Activated CD4-positive, alpha-beta T cell treated with anti-CD3 and anti-CD28 coated beads, Interleukin-2, amount 50 U/mL, for 16 hours (primary cell): Measurements from ENCODE around the gene CHSY1.
A peak's percentile ranks its signal among the peaks of the same experiment; 100 is the strongest.
"Not testable (repeated sequence)": the region's sequence is repeated elsewhere in the genome, so short reads cannot be mapped to it uniquely, and the experiment has no call there.

Experiments used
- DNase-seq: peaks from one replicate; pipeline ENCODE4 v3.0.0-alpha.2; 2020

CHSY1 gene

GRCh38 chr15:101251830-101252820 is at the start of gene CHSY1:
Gene CHSY1, minus strand, starts transcription at chr15:101252048. Its CDS starts 592 bp downstream, at chr15:101251456.
- DNase-seq: peak; percentile 91

GRCh38 chr15:101296418-101297405 is 44.9 kb upstream of the CHSY1 start:
- DNase-seq: no peak

GRCh38 chr15:101295607-101296161 is 43.8 kb upstream of the CHSY1 start:
- no peak for DNase-seq

- peak; percentile 97 for DNase-seq
Observed at GRCh38 chr15:101294731-101295606, 43.1 kb upstream of the CHSY1 start, which contains the start of gene SNRPA1. Gene SNRPA1, minus strand, starts transcription at chr15:101295248. Its CDS starts 70 bp downstream, at chr15:101295178.

GRCh38 chr15:101293122-101293521 is 41.3 kb upstream of the CHSY1 start:
- no peak for DNase-seq

- peak; percentile 63 for DNase-seq
Observed at GRCh38 chr15:101288905-101289513, 37.2 kb upstream of the CHSY1 start.

GRCh38 chr15:101287342-101287741 is 35.5 kb upstream of the CHSY1 start:
- not testable (repeated sequence) for DNase-seq

GRCh38 chr15:101286471-101287114 is 34.7 kb upstream of the CHSY1 start:
- no peak for DNase-seq

GRCh38 chr15:101283931-101284330 is 32.1 kb upstream of the CHSY1 start:
- no peak for DNase-seq

- DNase-seq: no peak
Observed at GRCh38 chr15:101280007-101280406, 28.2 kb upstream of the CHSY1 start.

GRCh38 chr15:101277943-101278564 is 26.2 kb upstream of the CHSY1 start:
- no peak for DNase-seq

- peak; percentile 86 for DNase-seq
Observed at GRCh38 chr15:101277038-101277822, 25.4 kb upstream of the CHSY1 start, which contains the start of gene SELENOS. Gene SELENOS, minus strand, starts transcription at chr15:101277485. Its CDS starts 68 bp downstream, at chr15:101277417.

- peak; percentile 44 for DNase-seq
Observed at GRCh38 chr15:101276501-101277037, 24.7 kb upstream of the CHSY1 start.

- peak; percentile 67 for DNase-seq
Observed at GRCh38 chr15:101275018-101275417, 23.2 kb upstream of the CHSY1 start.

- no peak for DNase-seq
Observed at GRCh38 chr15:101273534-101273933, 21.7 kb upstream of the CHSY1 start.

- no peak for DNase-seq
Observed at GRCh38 chr15:101272584-101272983, 20.7 kb upstream of the CHSY1 start.

GRCh38 chr15:101269479-101270223 is 17.8 kb upstream of the CHSY1 start:
- DNase-seq: no peak
